Fibroblast of peridontal ligament (primary cell): ENCODE data around the gene TM9SF3.

ENCODE experiments used
- DNase-seq: peaks from one replicate; pipeline ENCODE4 v3.0.0-alpha.2; 2010; ENCODE audit errors: extremely low read depth

Gene TM9SF3

GRCh38 chr10:96511044-96511945, 75.5 kb downstream of the TM9SF3 start:
- no peak for DNase-seq

DNA sequence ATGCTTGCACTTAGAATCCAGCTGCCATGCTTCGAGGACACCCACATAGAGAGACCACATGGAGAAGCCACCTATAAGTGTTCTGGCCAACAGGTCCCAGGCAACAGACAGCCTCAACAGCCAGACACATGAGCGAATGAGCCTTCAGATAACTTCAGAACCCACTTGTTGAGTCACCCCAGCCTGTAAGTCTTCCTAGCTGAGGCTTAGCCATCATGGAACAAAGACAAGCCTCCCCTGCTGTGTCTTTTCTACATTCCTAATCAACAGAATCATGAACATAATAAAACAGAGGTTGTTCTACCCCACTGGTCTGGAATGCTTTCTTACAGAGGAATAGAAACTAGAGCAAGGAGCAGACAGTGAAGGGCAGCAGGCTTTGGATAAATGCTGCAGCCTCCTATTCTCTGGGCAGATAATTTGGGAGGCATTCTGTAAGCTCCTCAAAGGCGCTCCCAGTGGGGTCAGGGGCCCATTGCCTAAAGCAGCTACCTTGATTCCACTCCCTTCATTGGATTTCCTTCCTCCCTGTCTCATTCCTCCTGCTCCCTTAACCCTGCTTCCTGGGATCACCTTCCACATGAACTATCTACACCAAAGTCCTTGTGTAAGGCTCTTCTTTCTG, 77.7 kb downstream of the TM9SF3 start:
- peak; percentile 17 for DNase-seq

DNA sequence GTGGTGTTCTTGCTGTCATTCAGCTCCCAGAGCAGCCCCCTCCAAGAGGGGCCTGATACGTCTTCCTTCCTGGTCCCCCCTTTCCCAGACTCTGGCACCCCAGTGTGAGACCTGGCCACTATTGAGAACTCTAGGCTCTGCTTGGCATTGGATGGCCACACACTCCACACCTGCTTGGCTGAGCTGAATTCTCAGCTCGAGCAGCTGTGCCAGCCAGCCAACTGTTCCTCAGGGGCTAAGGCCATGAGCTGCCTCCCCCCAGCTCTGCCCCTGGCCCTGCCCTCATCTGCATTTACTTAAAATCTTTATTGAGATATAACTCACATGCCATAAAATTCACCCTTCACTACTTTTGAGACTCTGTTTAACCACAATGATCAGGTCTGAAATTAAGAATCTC, 79.8 kb downstream of the TM9SF3 start:
- DNase-seq = no peak

DNA sequence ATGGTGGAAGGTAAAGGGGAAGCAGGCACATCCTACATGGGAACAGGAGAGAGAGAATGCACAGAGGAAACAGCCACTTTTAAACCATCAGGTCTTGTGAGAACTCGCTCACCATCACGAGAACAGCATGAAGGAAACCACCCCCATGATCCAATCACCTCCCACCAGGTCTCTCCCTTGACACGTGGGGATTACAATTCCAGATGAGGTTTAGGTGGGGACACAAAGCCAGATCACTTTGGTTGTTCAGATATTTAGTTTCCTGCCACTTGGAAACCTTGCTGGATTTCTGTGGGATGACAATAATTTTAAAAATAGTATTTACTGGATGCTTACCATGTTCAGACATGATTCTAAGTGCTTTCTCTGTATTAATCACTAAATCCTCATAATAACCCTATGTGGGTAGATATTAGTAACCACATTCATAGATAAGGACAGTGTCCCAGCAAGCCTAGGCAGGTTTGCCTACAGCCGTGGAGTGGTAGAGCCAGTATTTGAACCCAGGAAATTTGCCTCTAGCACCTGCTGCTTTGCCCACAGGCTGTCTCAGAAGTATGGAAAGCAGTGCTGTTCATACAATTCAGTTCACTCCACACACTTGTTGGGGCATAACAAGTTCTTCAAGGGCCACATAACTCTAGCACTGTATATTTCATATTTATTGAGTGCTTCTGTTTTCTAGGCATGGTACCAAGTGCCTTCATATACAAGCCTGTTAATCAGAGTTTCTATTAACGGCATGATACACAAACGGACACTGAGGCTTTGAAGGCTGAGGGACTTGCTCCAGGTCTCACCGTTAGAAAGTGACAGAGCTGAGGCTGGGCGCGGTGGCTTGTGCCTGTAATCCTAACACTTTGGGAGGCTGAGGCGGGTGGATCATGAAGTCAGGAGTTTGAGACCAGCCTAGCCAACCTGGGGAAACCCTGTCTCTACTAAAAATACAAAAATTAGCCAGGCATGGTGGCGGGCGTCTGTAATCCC, 81.4 kb downstream of the TM9SF3 start:
- DNase-seq = no peak

DNA sequence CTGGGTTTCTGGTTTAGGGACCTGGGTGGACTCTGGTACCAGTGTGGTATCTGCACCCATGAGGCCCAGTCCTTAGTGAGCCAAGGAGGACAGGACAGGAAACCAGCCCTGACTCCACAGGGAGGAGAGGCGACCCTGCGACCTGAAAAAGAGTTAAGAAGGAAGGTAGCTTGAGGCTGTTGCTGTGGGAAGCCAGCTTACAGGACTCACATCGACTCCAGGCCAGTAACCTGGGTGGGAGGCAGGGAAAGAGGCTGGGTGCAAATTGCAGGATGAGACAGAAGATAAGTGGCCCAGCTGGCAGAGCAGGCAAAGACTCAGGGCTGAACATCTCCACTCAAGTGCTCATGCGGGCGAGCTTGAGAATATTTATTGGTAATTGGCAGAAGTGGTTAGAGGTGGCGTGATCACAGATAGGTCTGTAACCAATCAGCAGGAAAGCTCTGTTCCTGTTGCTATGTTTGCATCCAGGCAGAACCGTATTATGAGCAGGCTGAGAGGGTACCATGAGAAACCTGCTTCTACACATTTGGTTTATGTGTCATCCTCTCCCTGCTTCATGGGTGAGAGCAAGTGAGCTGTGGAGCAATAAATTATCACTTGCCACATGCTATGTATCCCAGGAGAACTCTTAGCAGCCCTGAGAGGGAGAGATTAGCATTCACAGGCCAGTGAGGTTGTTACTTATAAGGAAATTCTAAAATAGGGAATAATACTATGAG, 84.1 kb downstream of the TM9SF3 start:
- DNase-seq = no peak

GRCh38 chr10:96501985-96502384, 84.8 kb downstream of the TM9SF3 start:
- no peak for DNase-seq

DNA sequence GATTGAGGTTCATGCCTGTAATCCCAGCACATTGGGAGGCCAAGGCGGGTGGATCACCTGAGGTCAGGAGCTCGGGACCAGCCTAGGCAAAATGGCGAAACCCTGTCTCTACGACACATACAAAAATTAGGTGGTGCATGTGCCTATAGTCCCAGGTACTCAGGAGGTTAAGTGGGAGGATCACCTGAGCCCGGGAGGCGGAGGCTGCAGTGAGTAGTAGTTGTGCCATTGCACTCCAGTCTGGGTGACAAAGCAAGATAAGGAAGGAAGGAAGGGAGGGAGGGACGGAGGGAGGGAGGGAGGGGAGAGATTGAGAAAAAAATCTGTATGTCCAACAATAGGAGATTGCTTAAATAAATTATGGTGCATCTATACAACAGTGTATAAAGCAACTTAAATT, 86.3 kb downstream of the TM9SF3 start:
- no peak for DNase-seq

DNA sequence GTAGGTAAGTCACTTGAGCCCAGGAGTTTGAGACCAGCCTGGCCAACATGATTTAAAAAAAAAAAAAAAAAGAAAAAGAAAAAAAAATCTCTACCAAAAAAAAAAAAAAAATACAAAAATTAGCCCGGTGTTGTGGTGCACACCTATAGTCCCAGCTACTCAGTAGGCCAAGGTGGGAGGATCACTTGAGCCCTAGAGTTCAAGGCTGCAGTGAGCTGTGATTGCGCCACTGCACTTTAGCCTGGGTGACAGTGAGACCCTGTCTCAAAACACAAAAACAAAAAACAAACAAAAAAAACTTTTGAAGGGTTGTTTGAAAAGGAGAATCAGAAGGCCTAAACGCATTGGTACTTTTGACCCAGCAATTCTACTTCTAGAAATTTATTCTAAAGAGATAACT, 86.8 kb downstream of the TM9SF3 start:
- DNase-seq = no peak

DNA sequence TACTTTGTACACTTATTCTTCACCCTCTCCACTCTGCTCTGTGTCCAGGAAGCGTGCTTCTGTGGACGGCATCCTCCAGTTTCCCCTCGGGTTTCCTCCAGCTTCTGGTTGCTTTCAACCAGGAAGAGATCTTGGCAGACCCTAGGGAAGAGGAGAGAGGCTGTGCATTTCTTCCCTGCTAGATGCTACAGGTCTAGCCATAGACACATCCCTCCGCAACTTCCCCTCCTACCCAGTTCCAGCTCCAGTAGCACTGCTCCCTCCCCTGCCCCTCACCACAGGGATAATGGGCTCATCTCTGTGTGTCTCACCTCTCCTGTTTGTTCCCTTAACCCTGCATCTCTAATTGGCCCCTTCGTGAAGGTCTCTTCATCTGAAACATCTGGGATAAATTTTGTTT, 89.4 kb downstream of the TM9SF3 start:
- DNase-seq = no peak

DNA sequence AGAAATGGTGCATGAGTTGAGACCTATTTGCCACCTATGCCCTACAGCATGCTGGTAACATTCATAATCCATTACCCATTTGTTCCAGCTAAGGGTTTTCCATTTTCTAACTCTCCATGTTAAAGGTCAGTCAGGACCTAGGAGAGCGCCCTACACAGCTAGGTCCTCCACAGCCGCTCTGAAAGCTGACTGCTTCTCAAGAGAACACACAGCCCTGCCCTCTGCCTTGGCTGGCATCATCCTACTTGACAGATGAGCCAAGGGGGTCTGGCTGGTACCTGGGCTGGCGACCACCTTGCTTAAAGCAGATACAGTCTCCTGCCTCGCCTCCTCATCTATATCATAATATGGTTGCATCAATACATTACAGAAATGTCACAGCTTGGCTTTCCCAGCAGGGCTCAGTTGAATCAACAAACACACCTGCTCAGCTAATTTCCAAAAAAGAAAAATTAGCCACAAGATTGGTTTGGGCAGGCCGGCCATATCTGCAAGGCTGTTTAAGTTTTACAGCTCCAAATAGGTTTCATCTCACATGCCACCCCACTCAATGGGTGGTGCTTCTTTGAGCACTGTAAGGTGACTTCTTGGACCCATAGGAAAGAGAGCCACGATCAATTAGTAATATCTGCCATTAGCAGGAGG, 90.4 kb downstream of the TM9SF3 start:
- peak; percentile 12 for DNase-seq

DNA sequence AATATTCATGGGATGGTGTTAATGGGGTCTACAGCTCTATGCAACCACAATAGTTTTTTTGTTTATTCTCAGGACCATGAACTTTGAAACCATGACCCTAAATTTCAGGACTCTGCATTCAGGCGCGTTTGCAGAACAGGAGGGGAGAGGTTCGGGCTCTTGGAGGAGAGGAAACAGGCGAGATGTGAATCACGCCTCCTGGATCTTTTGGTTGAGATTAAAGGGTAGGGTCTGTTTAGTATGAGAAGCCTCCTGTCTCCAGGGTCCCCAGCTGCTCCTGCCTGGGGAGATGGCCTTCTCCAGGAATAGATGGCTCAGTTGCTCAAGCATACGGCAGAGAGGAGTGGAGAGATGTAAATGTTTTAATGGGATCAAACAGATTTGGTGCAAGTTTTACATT, 91.3 kb downstream of the TM9SF3 start:
- DNase-seq = no peak

DNA sequence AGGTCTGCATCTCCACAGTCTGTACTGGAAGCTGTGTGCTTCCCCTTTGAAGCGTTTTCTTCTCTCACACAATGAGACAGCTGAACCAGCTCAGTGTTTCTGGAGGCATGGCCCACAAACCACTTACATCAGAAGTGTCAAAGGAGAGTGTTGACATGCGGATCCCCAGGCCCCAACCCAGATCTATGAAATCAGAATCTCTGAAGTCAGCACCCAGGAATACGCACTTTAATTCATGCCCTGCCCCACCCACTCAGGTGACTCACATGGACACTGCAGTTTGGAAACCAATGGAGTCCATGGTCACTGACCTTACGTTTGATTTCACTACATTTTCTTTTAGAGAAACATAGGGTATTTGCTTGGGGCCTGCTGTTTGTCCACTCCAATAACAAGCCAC, 92.1 kb downstream of the TM9SF3 start:
- no peak for DNase-seq

- no peak for DNase-seq
Observed at GRCh38 chr10:96493871-96494525, 92.8 kb downstream of the TM9SF3 start.

DNA sequence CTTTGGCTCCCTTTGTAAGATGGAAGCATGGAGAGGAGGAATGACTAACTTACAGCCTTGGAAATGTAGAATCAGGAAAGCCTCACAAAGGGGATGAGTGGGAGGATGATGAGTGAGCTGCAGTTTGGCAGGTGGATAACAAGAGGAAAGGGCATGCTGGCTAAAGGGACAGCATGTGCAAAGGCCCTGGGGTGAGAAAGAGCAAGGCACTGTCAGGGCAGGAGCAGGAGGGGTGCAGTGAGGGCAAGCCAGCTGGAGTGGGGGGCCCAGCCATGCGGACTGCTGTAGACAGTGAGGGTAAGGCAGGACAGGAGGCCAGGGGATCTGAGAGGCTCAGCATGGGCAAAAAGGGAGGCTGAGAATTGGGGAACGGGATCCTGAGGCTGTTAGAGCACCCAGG, 93.6 kb downstream of the TM9SF3 start:
- DNase-seq = no peak

- DNase-seq = no peak
Observed at GRCh38 chr10:96491303-96491702, 95.5 kb downstream of the TM9SF3 start.

DNA sequence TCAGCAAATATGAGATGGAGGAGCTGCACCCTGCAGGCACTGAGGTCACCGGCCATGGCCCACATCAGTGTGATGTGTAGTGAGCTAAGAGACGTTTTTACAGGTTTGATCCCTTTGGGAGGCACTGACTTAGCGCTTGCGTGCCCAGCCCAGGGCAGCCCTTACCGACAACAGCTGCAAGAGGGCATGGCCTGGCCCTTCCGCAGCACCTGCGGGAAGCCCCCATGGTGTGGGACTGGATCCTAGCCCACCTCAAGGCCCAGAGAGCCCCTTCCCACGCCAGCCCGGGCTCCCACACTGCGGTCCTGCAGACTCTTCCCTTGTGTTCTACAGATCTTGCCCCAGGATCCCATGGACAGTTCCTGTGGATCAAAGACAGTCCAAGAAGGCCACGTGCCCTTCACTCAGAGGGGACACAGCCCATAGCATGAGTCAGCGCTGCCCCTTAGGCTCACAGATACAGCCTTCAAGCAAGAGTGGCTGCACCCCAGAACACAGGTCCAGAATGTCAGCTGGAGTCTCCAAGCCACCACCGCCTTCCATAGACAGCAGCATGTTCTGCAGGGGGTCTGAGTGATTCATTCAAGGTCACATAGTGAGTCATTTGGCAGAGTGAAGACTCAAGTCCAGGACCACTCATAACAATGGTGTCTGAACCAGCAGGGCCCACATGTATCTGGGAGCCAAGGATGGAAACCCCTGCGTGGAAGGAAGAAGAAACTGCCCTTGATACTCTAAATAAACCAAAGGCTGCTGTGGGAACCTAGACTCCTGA, 98.5 kb downstream of the TM9SF3 start:
- DNase-seq = no peak

- no peak for DNase-seq
Observed at GRCh38 chr10:96482815-96483588, 103.8 kb downstream of the TM9SF3 start.

GRCh38 chr10:96478355-96478754, 108.5 kb downstream of the TM9SF3 start:
- no peak for DNase-seq

DNA sequence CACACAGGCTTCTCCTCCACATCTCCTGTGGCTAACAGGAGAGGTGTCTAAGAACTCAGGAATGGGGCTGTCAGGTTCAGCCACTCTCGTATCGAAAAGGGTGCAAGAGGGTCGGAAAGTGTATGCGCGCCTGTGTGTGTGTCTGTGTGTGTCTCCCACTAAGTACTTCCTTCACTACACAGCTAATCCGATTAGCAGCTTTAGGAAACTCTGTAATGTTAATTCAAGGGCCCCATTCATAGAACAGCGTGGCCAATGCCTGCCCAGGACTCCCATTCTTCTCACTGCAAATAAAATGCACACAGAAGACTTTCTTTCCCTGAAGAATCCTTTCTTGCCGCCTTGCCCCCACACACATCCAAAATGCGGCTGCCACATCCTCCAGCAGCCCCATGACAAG, 112.9 kb downstream of the TM9SF3 start:
- DNase-seq = no peak
